Transverse colon (tissue), 4 donors: ENCODE results near the gene MVD. TPM values are rescaled to one million over a fixed set of nuclear protein-coding genes. Genes with fewer than 3 reads are reported as not detected.

Source experiments
- DNase-seq: peaks from one replicate; pipeline ENCODE4 v3.0.0-alpha.2; 2019
- H3K27ac ChIP-seq, 4 donors: fragments of 200-600 bp; sonication (generic); 2 replicates each; pipeline ENCODE4 v1.5.1; 2016 to 2018; ENCODE audit warnings: inconsistent platforms in 4 of 4
- H3K27me3 ChIP-seq: fragments of 200-600 bp; sonication (generic); 2 replicates; pipeline ENCODE4 v1.5.1; 2017; ENCODE audit warnings: inconsistent platforms
- H3K36me3 ChIP-seq, 4 donors: fragments of 200-600 bp; sonication (generic); 2 replicates each; pipeline ENCODE4 v1.5.1; 2017 to 2019; ENCODE audit warnings: inconsistent platforms in 4 of 4
- H3K4me1 ChIP-seq, 4 donors: fragments of 200-600 bp; sonication (generic); 2 replicates each; pipeline ENCODE4 v1.5.1; 2017 to 2020; ENCODE audit warnings: inconsistent platforms in 4 of 4
- H3K4me3 ChIP-seq, 4 donors: fragments of 200-600 bp; sonication (generic); 1 replicate in 1 of 4; 2 replicates in 3 of 4; pipeline versions ENCODE4 v1.5.1 to v1.6.1; 2017 to 2019; ENCODE audit warnings: inconsistent platforms in 4 of 4
- H3K9me3 ChIP-seq, 2 donors: fragments of 200-600 bp; sonication (generic); 2 replicates each; pipeline ENCODE4 v1.5.1; 2017 to 2019; ENCODE audit warnings: inconsistent platforms in 2 of 2
- EP300 ChIP-seq: sonication (generic); formaldehyde crosslinking; IDR thresholded peaks from one replicate; pipeline ENCODE4 v1.6.1; 2017; ENCODE audit warnings: antibody characterized with exemption, low read depth
- POLR2A ChIP-seq: fragments of 450-650 bp; IDR thresholded peaks from one replicate; pipeline ENCODE4 v1.6.1; 2016; ENCODE audit warnings: antibody characterized with exemption, mild to moderate bottlenecking, moderate library complexity
- POLR2AphosphoS5 ChIP-seq, 3 donors: sonication (generic); formaldehyde crosslinking; IDR thresholded peaks; one replicate each; pipeline ENCODE4 v1.6.1; 2016; ENCODE audit warnings: antibody characterized with exemption in 3 of 3
- WGBS, 2 donors: methylation state at CpG; one replicate each; pipeline ENCODE4 v1.1.5; 2018; ENCODE audit warnings: low coverage in 1 of 2; 5-methylcytosine and 5-hydroxymethylcytosine counted together
- in situ Hi-C, 4 donors: fragments of 200-750 bp; cut with MboI; loops; one replicate each; pipeline versions ENCODE4 v1.15.0 to v1.15.1; 2017; ENCODE audit warnings: low sequenced_read_pairs in 3 of 4, low pct_ligation_motif_present in 1 of 4, low pct_unique_long_range_greater_than_20kb in 1 of 4
- intact Hi-C: fragments of 100-400 bp; cut with DNase I; formaldehyde crosslinking; loops from one replicate; pipeline ENCODE4 v1.15.1; 2023; ENCODE audit warnings: low total_unique reads
- total RNA-seq, 4 donors: library from RNA; depleted of rRNA; stranded (reverse); fragments of >200 nt; gene quantifications; one replicate each; pipeline ENCODE4 v1.1.0, GENCODE V29; 2016
- TF ChIP-seq, protein P1 (sequence below), 5 experiments: fragments of 200-600 bp in 3 of 5; fragments of 450-650 bp in 2 of 5; sonication (generic) in 3 of 5; IDR thresholded peaks; 1 replicate in 2 of 5; 2 replicates in 3 of 5; pipeline ENCODE4 v1.5.1; 2016 to 2017; ENCODE audit warnings: antibody characterized with exemption in 5 of 5, inconsistent platforms in 3 of 5, mild to moderate bottlenecking in 2 of 5, moderate library complexity in 1 of 5

MVD gene
- total RNA-seq, 4 donors from 2014 or later = 20.5 to 75.6 (median 47.3) TPM

DNA sequence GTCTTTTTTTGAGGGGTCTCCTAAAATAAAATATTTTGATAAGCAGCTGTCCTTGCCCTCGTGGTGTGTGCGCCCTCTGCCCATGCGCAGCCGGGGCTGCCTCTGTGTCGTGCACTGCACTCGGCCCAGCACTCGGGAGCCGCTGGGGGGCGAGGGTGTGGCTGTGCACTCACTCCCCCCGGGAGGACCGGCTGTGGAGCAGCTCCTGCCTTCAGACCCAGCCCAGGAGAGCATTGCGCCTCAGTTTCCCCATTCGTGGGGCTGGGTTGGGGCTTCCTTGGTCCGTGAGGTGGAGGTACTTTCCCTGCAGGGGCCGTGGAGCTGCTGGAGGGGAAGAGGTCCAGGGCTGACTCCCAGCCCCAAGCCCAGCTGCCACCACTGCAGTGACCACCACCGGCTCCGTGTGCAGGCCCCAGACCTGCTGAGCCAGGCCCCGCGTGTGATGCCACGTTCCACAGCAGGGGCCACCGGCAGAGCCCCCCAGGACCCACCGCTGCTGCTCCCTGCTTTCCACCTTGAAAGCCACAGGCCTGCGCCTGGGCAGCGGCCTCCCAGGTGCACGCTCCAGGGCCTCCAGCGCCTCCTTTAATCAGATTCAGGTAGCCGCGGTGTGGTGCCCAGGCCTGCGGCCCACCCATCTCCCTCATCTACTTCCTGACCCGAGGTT lies 30.8 kb downstream of the MVD start:
- 91% methylated on average over 22 of the region's 30 CpGs; no CpG with 5 or more reads in 1 of the 2 donors for WGBS, 2 donors
- Histone ChIP-seq H3K9me3 (no peaks in the 10 kb centered on the region), H3K27me3 (peaks cover 24% of the 10 kb centered on the region), H3K4me3 (no peak overlapping the region), H3K4me1 (peaks cover 4 to 17% (median 15%) of the 10 kb centered on the region in 4 donors), H3K27ac (no peak overlapping the region), H3K36me3 (peaks cover 0 to 23% (median 7%) of the 10 kb centered on the region in 4 donors)
- intact Hi-C loops (no loop called here), in situ Hi-C loops (no loop called here)
- DNase-seq = no peak
- no peak for TF ChIP-seq POLR2A
- no peak for TF ChIP-seq EP300
- no peak for TF ChIP-seq POLR2AphosphoS5 (IDR thresholded peaks at IDR 0.05)
- TF ChIP-seq, protein P1, sequence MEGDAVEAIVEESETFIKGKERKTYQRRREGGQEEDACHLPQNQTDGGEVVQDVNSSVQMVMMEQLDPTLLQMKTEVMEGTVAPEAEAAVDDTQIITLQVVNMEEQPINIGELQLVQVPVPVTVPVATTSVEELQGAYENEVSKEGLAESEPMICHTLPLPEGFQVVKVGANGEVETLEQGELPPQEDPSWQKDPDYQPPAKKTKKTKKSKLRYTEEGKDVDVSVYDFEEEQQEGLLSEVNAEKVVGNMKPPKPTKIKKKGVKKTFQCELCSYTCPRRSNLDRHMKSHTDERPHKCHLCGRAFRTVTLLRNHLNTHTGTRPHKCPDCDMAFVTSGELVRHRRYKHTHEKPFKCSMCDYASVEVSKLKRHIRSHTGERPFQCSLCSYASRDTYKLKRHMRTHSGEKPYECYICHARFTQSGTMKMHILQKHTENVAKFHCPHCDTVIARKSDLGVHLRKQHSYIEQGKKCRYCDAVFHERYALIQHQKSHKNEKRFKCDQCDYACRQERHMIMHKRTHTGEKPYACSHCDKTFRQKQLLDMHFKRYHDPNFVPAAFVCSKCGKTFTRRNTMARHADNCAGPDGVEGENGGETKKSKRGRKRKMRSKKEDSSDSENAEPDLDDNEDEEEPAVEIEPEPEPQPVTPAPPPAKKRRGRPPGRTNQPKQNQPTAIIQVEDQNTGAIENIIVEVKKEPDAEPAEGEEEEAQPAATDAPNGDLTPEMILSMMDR (IDR thresholded peaks at IDR 0.05) = no peak

DNA sequence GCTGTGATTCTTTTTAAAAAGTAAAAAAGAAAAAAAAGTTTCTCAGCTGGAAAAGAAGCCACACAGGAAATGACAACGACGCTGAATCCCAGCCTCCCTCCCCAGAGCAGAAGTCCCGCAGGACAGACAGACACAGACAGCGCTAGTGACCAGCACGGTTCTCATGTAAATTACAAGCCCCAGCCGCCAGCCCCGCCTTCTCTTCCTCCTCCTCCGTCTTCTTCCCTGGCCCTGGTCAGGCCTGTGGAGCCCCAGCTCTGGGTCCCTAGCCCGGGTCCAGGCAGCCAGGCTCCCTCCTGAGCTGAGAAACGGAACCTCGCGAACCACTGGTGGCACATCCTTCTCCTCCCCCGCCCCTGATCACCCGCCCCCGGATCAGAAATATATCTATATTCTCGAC lies 31.5 kb downstream of the MVD start:
- no peak overlapping the region for H3K27ac ChIP-seq
- in situ Hi-C loops = no loop called here
- no peak overlapping the region for H3K4me3 ChIP-seq
- no peaks in the 10 kb centered on the region for H3K9me3 ChIP-seq
- TF ChIP-seq, protein P1 (IDR thresholded peaks at IDR 0.05) = no peak
- no peak for TF ChIP-seq EP300
- TF ChIP-seq POLR2A = no peak
- TF ChIP-seq POLR2AphosphoS5 (IDR thresholded peaks at IDR 0.05) = no peak
- DNase-seq = no peak
- 70 to 83% methylated on average over 8 to 16 of the region's 16 CpGs for WGBS, 2 donors
- peaks cover 18% of the 10 kb centered on the region for H3K27me3 ChIP-seq
- intact Hi-C loops = no loop called here
- peaks cover 4 to 17% (median 15%) of the 10 kb centered on the region in 4 donors for H3K4me1 ChIP-seq
- peaks cover 0 to 23% (median 7%) of the 10 kb centered on the region in 4 donors for H3K36me3 ChIP-seq

DNA sequence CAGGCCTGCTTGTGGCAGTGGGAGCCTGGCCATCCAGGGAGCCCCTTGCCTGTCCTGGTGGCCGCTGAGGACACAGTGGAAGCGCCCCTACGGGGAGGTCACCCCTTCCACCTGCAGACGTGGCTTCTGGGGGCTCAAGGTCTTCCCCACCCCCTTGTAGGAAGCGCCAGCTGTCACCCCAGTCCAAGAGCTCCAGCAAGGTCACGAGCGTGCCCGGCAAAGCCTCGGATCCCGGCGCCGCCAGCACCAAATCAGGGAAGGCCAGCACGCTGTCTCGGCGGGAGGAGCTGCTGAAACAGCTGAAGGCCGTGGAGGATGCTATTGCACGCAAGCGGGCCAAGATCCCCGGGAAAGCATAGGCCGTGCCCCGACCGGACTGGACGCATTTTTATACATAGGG lies 31.9 kb downstream of the MVD start:
- no peak for TF ChIP-seq POLR2AphosphoS5 (IDR thresholded peaks at IDR 0.05)
- no peak for TF ChIP-seq POLR2A
- H3K4me3 ChIP-seq = no peak overlapping the region
- intact Hi-C loops (no loop called here), in situ Hi-C loops (no loop called here)
- WGBS, 2 donors = 92% methylated on average over 23 of the region's 23 CpGs; no CpG with 5 or more reads in 1 of the 2 donors
- no peak overlapping the region for H3K27ac ChIP-seq
- no peak for DNase-seq
- peaks cover 15% of the 10 kb centered on the region for H3K27me3 ChIP-seq
- peaks cover 4 to 17% (median 15%) of the 10 kb centered on the region in 4 donors for H3K4me1 ChIP-seq
- peaks cover 0 to 23% (median 7%) of the 10 kb centered on the region in 4 donors for H3K36me3 ChIP-seq
- no peaks in the 10 kb centered on the region for H3K9me3 ChIP-seq

DNA sequence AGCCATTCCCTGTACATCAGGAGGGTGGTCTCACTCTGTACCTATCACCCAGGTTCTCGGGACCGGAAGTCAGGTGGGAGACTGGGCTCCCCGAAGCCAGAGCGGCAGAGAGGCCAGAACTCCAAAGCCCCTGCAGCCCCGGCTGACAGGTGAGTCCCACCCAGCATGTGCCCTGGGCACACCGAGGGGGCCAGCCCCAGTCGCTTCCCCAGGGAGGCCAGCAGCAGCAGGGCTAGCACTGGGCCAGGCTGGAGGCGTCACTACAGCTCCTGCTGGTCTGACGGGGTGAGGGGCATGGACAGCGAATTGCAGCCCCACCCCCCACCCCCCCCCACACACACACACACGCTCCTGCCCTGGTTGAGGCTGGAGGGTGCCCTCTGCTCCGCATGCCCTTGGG lies 32.5 kb downstream of the MVD start:
- Histone ChIP-seq H3K27ac (no peak overlapping the region), H3K9me3 (no peaks in the 10 kb centered on the region), H3K4me3 (no peak overlapping the region), H3K4me1 (peaks cover 4 to 17% (median 15%) of the 10 kb centered on the region in 4 donors), H3K36me3 (peaks cover 0 to 23% (median 7%) of the 10 kb centered on the region in 4 donors), H3K27me3 (peaks cover 10% of the 10 kb centered on the region)
- TF ChIP-seq POLR2A (no peak), EP300 (no peak), POLR2AphosphoS5 (IDR thresholded peaks at IDR 0.05) (no peak)
- TF ChIP-seq, protein P1 (IDR thresholded peaks at IDR 0.05) = no peak
- WGBS, 2 donors = 90% methylated on average over 9 of the region's 12 CpGs; no CpG with 5 or more reads in 1 of the 2 donors
- intact Hi-C loops = no loop called here
- no peak for DNase-seq
- in situ Hi-C loops = no loop called here
